Upper lobe of right lung (tissue), 1 donor: ENCODE measurements around the gene GBA2. TPM values are rescaled to one million over a fixed set of nuclear protein-coding genes. Genes with fewer than 3 reads are reported as not detected.

Experiments
- ATAC-seq: fragments of 200-7000 bp; cut with Tn5 transposase; one replicate; pipeline ENCODE4 v1.9.1; 2020; ENCODE audit warnings: mild to moderate bottlenecking, moderate library complexity
- DNase-seq: peaks from one replicate; pipeline ENCODE4 v3.0.0-alpha.2; 2020
- H3K27ac ChIP-seq: fragments of 200-600 bp; one replicate; pipeline ENCODE4 v1.8.0; 2022
- H3K27me3 ChIP-seq: fragments of 200-600 bp; one replicate; pipeline ENCODE4 v1.8.0; 2022; ENCODE audit warnings: mild to moderate bottlenecking
- H3K36me3 ChIP-seq: fragments of 200-600 bp; one replicate; pipeline ENCODE4 v1.8.0; 2022
- H3K4me1 ChIP-seq: fragments of 200-600 bp; one replicate; pipeline ENCODE4 v1.8.0; 2022
- H3K4me3 ChIP-seq: fragments of 200-600 bp; one replicate; pipeline ENCODE4 v1.8.0; 2022; ENCODE audit warnings: mild to moderate bottlenecking
- H3K9me3 ChIP-seq: fragments of 200-600 bp; one replicate; pipeline ENCODE4 v1.8.0; 2022
- intact Hi-C: fragments of 100-400 bp; cut with DNase I; formaldehyde crosslinking; loops from one replicate; pipeline ENCODE4 v1.11.0; 2022
- total RNA-seq: library from RNA; stranded (reverse); fragmentation: NEBNext Ultra II Directional; extraction: Animal tissue kit (Norgen Biotek cat#: 25700); gene quantifications from one replicate; pipeline ENCODE4 v1.2.1, GENCODE V29; 2021
- TF ChIP-seq, protein P1 (sequence below): fragments of 200-600 bp; IDR thresholded peaks from one replicate; pipeline ENCODE4 v1.8.0; 2022; ENCODE audit warnings: antibody characterized with exemption
- donor health status: DM: no; HTN: yes; CAD: no; lungs with severe emphysema.

The GBA2 gene
- total RNA-seq, 1 donor from 2014 or later: 99.1 TPM

DNA sequence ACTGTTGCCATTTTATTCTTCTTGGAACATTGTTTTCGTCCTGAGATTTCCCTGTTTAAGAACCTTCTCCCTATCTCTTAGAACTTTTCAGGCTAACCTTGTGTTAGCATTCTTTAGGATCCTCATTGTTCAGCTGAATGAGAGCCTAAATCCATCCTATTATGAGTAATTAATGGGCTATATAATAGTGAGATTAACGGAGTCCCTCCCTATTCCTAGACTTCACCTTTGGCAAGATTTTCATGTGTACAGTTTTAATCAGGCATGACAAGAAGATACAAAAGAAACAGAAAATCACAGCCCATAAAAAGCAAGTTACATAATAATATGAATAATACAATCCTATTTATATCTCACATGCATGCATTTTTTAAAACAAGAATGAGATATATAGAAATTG, 14.2 kb upstream of the GBA2 start:
- Histone ChIP-seq H3K4me3 (no peak overlapping the region), H3K4me1 (peaks cover 9% of the 10 kb centered on the region), H3K9me3 (no peaks in the 10 kb centered on the region), H3K36me3 (no peaks in the 10 kb centered on the region), H3K27me3 (no peaks in the 10 kb centered on the region), H3K27ac (no peak overlapping the region)
- TF ChIP-seq, protein P1, sequence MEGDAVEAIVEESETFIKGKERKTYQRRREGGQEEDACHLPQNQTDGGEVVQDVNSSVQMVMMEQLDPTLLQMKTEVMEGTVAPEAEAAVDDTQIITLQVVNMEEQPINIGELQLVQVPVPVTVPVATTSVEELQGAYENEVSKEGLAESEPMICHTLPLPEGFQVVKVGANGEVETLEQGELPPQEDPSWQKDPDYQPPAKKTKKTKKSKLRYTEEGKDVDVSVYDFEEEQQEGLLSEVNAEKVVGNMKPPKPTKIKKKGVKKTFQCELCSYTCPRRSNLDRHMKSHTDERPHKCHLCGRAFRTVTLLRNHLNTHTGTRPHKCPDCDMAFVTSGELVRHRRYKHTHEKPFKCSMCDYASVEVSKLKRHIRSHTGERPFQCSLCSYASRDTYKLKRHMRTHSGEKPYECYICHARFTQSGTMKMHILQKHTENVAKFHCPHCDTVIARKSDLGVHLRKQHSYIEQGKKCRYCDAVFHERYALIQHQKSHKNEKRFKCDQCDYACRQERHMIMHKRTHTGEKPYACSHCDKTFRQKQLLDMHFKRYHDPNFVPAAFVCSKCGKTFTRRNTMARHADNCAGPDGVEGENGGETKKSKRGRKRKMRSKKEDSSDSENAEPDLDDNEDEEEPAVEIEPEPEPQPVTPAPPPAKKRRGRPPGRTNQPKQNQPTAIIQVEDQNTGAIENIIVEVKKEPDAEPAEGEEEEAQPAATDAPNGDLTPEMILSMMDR: no peak
- intact Hi-C loops: no loop called here
- no peak for DNase-seq
- no peak for ATAC-seq

DNA sequence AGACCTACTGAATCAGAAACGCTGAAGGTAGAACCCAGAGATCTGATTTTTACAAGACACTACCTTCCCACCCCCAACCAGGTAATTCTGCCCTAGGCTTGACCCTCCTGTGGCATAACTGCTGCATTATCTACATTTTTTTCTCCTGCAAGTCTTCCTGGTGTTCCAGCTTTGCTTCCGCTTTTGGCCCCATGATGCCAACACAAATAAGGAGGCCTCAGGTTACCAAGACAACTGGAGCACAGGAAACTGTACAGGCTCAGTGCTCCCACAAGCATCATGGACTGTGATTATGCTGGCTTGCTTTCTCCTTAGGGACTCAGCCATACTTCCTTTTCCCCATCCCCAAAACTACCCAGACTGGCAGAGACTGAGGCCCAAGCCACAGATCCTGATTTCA, 11.6 kb upstream of the GBA2 start:
- intact Hi-C loops: no loop called here
- TF ChIP-seq, protein P1: no peak
- no peaks in the 10 kb centered on the region for H3K27me3 ChIP-seq
- H3K27ac ChIP-seq: no peak overlapping the region
- H3K4me3 ChIP-seq: no peak overlapping the region
- ATAC-seq (no peak), DNase-seq (no peak)
- H3K36me3 ChIP-seq: no peaks in the 10 kb centered on the region
- H3K4me1 ChIP-seq: peaks cover 27% of the 10 kb centered on the region
- no peaks in the 10 kb centered on the region for H3K9me3 ChIP-seq

DNA sequence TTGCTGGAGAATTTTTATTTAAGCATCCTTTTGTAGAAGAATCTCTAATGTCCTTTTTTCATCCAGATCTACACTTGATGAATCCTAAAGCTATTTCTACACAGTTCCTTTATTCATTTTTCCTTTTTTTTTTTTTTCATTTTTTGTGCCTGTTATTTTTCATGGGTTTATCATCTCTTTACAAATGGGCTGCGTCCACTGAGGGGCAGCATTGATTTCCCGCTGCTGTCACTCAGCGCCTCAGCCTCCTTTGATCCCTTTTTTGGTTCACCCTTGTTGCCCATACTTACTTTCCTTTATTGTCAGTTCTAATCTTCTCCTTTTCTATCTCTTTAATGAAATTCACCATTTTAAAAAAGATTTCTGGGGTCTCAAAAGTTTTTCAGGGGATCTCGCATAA, 10.8 kb upstream of the GBA2 start:
- ATAC-seq (no peak), DNase-seq (no peak)
- H3K27me3 ChIP-seq: no peaks in the 10 kb centered on the region
- peaks cover 27% of the 10 kb centered on the region for H3K4me1 ChIP-seq
- intact Hi-C loops: no loop called here
- H3K9me3 ChIP-seq: no peaks in the 10 kb centered on the region
- TF ChIP-seq, protein P1: no peak
- H3K36me3 ChIP-seq: no peaks in the 10 kb centered on the region
- H3K27ac ChIP-seq: no peak overlapping the region
- no peak overlapping the region for H3K4me3 ChIP-seq

DNA sequence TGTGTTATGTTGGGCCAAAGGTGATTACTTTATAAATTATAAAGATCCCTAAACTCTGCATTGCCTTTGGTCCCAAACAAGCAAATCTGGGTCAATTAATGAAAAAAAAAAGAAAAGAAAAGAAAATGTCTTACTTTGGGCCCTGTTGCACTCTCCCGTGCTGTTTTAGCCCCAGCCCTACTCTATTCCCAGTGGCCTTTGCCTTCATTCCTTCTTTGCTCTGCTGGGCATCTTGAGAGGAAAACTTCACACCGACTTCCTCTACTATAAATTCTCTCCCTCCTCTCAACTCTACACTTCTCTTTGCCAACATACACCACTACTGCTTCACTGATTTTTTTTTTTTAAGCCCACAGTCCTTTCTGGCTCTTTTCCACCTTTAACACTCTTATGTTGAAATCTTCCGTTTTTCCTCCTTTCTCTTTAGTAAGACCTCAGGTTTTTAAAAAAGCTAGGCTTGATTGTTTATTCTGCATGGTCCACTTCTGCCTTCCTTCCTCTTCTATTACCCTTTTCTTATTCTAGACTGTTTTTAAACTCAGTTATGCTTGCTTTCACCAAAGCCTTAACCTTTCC, 9.5 kb upstream of the GBA2 start:
- intact Hi-C loops: no loop called here
- H3K4me1 ChIP-seq: peaks cover 27% of the 10 kb centered on the region
- ATAC-seq (peak; percentile 6), DNase-seq (no peak)
- TF ChIP-seq, protein P1: no peak
- no peaks in the 10 kb centered on the region for H3K9me3 ChIP-seq
- H3K27ac ChIP-seq: peak overlapping the region; percentile 89
- H3K36me3 ChIP-seq: peaks cover under 1% of the 10 kb centered on the region
- H3K4me3 ChIP-seq: peak overlapping the region; percentile 57
- no peaks in the 10 kb centered on the region for H3K27me3 ChIP-seq

DNA sequence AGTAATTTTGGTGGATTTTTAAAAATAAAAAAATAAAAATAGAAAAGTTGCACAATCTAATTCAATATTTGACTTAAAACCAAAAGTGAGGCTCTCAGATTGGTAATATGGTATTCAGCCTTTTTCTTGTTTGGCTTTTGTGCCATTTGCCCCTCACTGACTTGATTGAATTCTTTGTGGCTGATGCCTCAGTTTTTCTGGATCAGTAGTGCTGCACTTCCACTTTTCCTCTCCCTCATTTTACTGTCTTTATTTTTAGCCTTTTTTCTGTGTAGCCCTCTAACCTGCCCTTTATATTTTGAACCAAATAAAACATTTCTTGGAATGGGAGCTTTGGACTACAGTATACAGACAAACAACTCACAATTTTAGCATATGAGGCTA, 8.9 kb upstream of the GBA2 start:
- no peaks in the 10 kb centered on the region for H3K27me3 ChIP-seq
- ATAC-seq (no peak), DNase-seq (no peak)
- H3K27ac ChIP-seq: peak overlapping the region; percentile 89
- TF ChIP-seq, protein P1: no peak
- H3K4me3 ChIP-seq: peak overlapping the region; percentile 57
- H3K36me3 ChIP-seq: peaks cover 7% of the 10 kb centered on the region
- intact Hi-C loops: no loop called here
- peaks cover 27% of the 10 kb centered on the region for H3K4me1 ChIP-seq
- no peaks in the 10 kb centered on the region for H3K9me3 ChIP-seq
